IPS-18c (cell line): ENCODE data around the gene KCNN3.

Experiments
- H3K4me3 ChIP-seq: 2 replicates; pipeline ENCODE4 v1.7.0; 2013; ENCODE audit warnings: low read depth, mild to moderate bottlenecking, low read length, moderate library complexity; ENCODE audit not compliant: insufficient read depth
- H3K9me3 ChIP-seq: one replicate; pipeline ENCODE4 v1.6.1; 2013; ENCODE audit warnings: mild to moderate bottlenecking, low read length, moderate library complexity; ENCODE audit not compliant: control insufficient read depth, insufficient read depth

Gene KCNN3

GRCh38 chr1:154720328-154721297 is 149.5 kb downstream of the KCNN3 start:
- Histone ChIP-seq H3K9me3 (no peaks in the 10 kb centered on the region), H3K4me3 (no peak overlapping the region)

- Histone ChIP-seq H3K9me3 (no peaks in the 10 kb centered on the region), H3K4me3 (no peak overlapping the region)
These were observed 150.3 kb downstream of the KCNN3 start for GRCh38 chr1:154719586-154720327.

GRCh38 chr1:154718566-154718965 is 151.5 kb downstream of the KCNN3 start:
- Histone ChIP-seq H3K4me3 (no peak overlapping the region), H3K9me3 (no peaks in the 10 kb centered on the region)

GRCh38 chr1:154717528-154717924 is 152.6 kb downstream of the KCNN3 start:
- no peak overlapping the region for H3K4me3 ChIP-seq
- no peaks in the 10 kb centered on the region for H3K9me3 ChIP-seq

GRCh38 chr1:154716614-154717527 is 153.2 kb downstream of the KCNN3 start:
- Histone ChIP-seq H3K9me3 (no peaks in the 10 kb centered on the region), H3K4me3 (no peak overlapping the region)

DNA sequence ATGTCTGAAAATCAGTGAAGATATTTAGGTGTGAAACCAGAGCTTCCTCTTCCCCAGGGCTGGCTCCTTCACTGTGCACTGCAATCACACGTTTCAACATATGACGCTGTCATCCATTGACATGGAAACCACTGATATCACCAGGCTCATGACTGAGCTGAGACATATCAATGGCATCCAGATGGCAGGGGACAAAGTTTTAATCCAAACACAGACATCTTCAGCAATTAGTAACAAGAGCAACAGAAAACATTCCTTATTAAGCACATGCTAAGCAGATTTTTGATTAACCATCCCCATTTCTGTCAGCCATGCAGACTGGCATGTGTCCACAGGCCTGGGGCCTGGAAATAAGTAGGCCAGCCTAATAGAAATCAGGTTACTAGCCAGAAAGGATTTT is 154.1 kb downstream of the KCNN3 start:
- H3K4me3 ChIP-seq: no peak overlapping the region
- H3K9me3 ChIP-seq: no peaks in the 10 kb centered on the region

- no peak overlapping the region for H3K4me3 ChIP-seq
- no peaks in the 10 kb centered on the region for H3K9me3 ChIP-seq
These were observed 154.7 kb downstream of the KCNN3 start for GRCh38 chr1:154715385-154715784.

DNA sequence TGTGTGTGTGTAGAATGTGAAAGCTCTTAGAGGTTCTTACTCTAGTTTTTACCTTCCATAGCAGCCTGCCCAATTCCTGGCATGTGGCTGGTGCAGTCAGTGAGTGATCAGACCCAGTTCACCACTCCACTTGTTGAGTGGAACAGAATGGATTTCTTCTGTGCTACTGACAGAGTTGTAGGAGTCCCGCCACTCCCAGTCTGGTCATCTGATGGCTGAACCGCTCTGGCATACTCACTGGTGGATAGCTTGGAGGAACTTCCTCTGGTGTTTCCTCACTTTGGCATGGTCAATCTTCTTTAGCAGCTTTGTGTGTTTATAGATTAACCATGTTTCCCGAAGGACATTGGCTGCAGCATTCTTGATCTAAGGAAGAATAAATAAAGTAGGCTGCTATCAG is 155.4 kb downstream of the KCNN3 start:
- Histone ChIP-seq H3K4me3 (no peak overlapping the region), H3K9me3 (no peaks in the 10 kb centered on the region)

DNA sequence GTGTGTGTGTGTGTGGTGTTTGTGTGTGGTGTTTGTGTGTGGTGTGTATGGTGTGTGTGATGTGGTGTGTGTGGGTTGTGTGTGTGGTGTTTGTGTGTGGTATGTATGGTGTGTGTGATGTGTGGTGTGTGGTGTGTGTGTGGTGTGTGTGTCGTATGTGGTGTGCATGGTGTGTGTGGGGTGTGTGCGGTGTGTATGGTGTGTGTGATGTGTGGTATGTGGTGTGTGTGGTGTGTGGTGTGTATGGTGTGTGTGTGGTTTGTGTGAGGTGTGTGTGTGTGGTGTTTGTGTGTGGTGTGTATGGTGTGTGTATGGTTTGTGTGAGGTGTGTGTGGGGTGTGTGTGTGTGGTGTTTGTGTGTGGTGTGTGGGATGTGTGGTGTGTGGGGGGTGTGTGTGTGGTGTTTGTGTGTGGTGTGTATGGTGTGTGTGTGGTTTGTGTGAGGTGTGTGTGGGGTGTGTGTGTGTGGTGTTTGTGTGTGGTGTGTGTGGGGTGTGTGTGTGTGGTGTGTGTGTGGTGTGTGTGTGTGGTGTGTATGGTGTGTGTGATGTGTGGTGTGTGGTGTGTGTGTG is 155.9 kb downstream of the KCNN3 start:
- Histone ChIP-seq H3K9me3 (no peaks in the 10 kb centered on the region), H3K4me3 (no peak overlapping the region)

DNA sequence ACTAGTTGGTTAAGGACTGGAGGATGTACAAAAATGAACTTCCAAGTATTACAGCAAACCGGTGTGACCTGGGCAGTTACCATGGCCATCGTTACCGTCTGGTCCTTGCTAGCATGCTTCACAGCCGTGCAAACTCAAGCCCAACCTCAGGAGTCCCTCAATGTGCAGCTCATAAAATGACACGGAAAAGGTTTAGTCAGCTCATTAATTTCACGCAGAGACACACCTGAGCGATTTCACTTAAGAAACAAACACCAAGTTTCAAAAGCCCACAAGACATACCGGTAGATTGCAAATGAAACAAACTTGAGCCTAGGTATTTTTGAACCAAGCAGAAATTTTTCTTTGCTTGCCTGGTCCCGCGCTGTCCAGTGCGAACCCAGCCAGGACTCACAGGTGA is 157.1 kb downstream of the KCNN3 start:
- Histone ChIP-seq H3K4me3 (no peak overlapping the region), H3K9me3 (no peaks in the 10 kb centered on the region)

- Histone ChIP-seq H3K9me3 (no peaks in the 10 kb centered on the region), H3K4me3 (no peak overlapping the region)
These were observed 157.8 kb downstream of the KCNN3 start for GRCh38 chr1:154712166-154712810.

GRCh38 chr1:154711416-154711815 is 158.7 kb downstream of the KCNN3 start:
- Histone ChIP-seq H3K4me3 (no peak overlapping the region), H3K9me3 (no peaks in the 10 kb centered on the region)

DNA sequence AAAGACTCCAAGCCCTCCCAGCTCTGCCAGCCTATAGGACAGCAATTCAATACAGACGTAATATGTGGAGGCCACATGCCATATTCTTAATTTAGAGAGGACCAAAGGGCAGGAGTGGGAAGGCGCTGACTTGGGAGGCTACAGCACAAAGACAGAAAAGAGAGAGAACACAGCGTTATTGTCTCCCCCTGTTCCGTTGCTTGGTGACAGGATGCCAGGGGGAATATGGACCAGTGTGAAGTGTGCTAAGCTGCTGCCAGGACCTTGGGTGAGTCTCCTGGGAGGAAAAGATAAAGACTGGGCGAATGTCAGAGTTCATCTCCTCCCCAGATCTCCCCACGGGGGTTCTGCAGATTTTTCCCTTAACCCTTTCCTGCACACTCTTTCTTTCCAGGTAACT is 160.0 kb downstream of the KCNN3 start:
- H3K9me3 ChIP-seq: no peaks in the 10 kb centered on the region
- no peak overlapping the region for H3K4me3 ChIP-seq

DNA sequence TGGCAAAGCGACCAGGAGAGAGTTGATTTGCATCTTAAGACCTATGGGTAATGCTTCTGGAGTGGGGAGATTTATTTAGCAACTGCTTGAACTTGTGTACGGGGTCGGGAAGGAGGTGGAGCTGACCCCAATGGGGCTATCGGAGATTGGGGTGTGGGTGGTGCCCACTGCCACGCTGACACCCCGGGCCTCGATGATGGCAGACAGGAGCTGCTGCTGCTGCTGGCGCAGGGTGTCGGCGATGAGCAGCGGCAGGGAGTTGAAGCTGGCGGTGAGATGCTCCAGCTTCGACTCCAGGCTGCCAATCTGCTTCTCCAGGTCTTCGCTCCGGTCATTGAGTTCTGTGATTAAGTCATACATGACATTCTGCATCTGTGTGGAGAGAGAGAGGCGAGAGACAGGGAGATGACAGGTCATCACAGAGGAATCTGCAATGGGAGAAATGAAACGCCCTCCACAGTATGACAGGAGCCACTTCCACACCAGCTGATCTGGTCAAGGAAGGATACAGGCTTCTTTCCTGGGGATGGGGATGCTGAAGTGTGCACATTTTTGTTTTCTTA is 162.1 kb downstream of the KCNN3 start:
- no peak overlapping the region for H3K4me3 ChIP-seq
- no peaks in the 10 kb centered on the region for H3K9me3 ChIP-seq

GRCh38 chr1:154706851-154707250 is 163.2 kb downstream of the KCNN3 start:
- H3K4me3 ChIP-seq: no peak overlapping the region

DNA sequence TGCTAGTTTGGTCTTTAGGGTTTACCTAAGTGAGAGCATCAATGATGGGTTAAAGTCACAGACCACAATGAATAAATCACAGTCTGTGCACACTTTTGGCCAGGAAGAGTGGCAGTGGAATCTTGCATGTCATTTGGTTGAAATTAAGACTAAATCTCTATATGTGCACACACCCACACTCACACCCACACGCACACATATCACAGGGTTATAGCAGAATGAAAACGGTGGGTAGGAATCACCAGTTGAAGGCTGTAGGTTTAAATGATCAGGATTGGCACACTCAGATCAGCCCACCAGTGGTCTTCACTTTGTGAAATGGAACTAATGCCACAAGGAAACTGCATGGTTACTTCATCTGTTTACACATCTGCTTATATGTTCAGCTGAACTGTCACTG is 164.5 kb downstream of the KCNN3 start:
- Histone ChIP-seq H3K4me3 (no peak overlapping the region), H3K9me3 (no peaks in the 10 kb centered on the region)

More at GRCh38 chr1:154706851-154707250, 163.2 kb downstream of the KCNN3 start:
- H3K9me3 ChIP-seq: no peaks in the 10 kb centered on the region
